ENCODE data around the gene SBF2.

The SBF2 gene

GRCh38 chr11:9859554-9860305 is 434.3 kb downstream of the SBF2 start:
- H3K27me3 ChIP-seq (ENCODE audit: insufficient read depth, low read depth, severe bottlenecking), result no peaks in the 10 kb centered on the region
- no peak for TF ChIP-seq CTCF (IDR thresholded peaks at IDR 0.05; ENCODE audit: low read depth, low read length)
- DNase-seq, result no peak
- H3K4me3 ChIP-seq (ENCODE audit: low read depth, low read length), result no peak overlapping the region
- peaks cover 16% of the 10 kb centered on the region for H3K36me3 ChIP-seq
- no peaks in the 10 kb centered on the region for H3K9me3 ChIP-seq (ENCODE audit: severe bottlenecking)
- no peak overlapping the region for H3K27ac ChIP-seq

- no peak overlapping the region for H3K27ac ChIP-seq
- H3K4me3 ChIP-seq (ENCODE audit: low read depth, low read length), result no peak overlapping the region
- peaks cover 16% of the 10 kb centered on the region for H3K36me3 ChIP-seq
- DNase-seq, result no peak
- TF ChIP-seq CTCF (IDR thresholded peaks at IDR 0.05; ENCODE audit: low read depth, low read length), result no peak
- no peaks in the 10 kb centered on the region for H3K27me3 ChIP-seq (ENCODE audit: insufficient read depth, low read depth, severe bottlenecking)
- H3K9me3 ChIP-seq (ENCODE audit: severe bottlenecking), result no peaks in the 10 kb centered on the region
These were observed 435.2 kb downstream of the SBF2 start for GRCh38 chr11:9858822-9859221.

GRCh38 chr11:9858218-9858617 is 435.8 kb downstream of the SBF2 start:
- H3K27me3 ChIP-seq (ENCODE audit: insufficient read depth, low read depth, severe bottlenecking), result no peaks in the 10 kb centered on the region
- peaks cover 16% of the 10 kb centered on the region for H3K36me3 ChIP-seq
- H3K27ac ChIP-seq, result no peak overlapping the region
- no peak for DNase-seq
- H3K4me3 ChIP-seq (ENCODE audit: low read depth, low read length), result no peak overlapping the region
- TF ChIP-seq CTCF (IDR thresholded peaks at IDR 0.05; ENCODE audit: low read depth, low read length), result no peak
- no peaks in the 10 kb centered on the region for H3K9me3 ChIP-seq (ENCODE audit: severe bottlenecking)

GRCh38 chr11:9855579-9856287 is 438.3 kb downstream of the SBF2 start:
- no peak for DNase-seq
- no peak overlapping the region for H3K27ac ChIP-seq

GRCh38 chr11:9853929-9854552 is 440.0 kb downstream of the SBF2 start:
- no peak overlapping the region for H3K27ac ChIP-seq
- no peak overlapping the region for H3K4me3 ChIP-seq (ENCODE audit: low read depth, low read length)
- peaks cover 22% of the 10 kb centered on the region for H3K36me3 ChIP-seq
- DNase-seq, result no peak
- H3K27me3 ChIP-seq (ENCODE audit: insufficient read depth, low read depth, severe bottlenecking), result no peaks in the 10 kb centered on the region
- H3K9me3 ChIP-seq (ENCODE audit: severe bottlenecking), result no peaks in the 10 kb centered on the region
- TF ChIP-seq CTCF (IDR thresholded peaks at IDR 0.05; ENCODE audit: low read depth, low read length), result no peak

More at GRCh38 chr11:9855579-9856287, 438.3 kb downstream of the SBF2 start:
- H3K36me3 ChIP-seq, result peaks cover 16% of the 10 kb centered on the region
- no peaks in the 10 kb centered on the region for H3K9me3 ChIP-seq (ENCODE audit: severe bottlenecking)
- no peak for TF ChIP-seq CTCF (IDR thresholded peaks at IDR 0.05; ENCODE audit: low read depth, low read length)
- H3K4me3 ChIP-seq (ENCODE audit: low read depth, low read length), result no peak overlapping the region
- no peaks in the 10 kb centered on the region for H3K27me3 ChIP-seq (ENCODE audit: insufficient read depth, low read depth, severe bottlenecking)

Measured in WERI-Rb-1 (cell line).